Nephron progenitor cell (in vitro differentiated cells): ENCODE data around the gene GMPR.
A peak's percentile ranks its signal among the peaks of the same experiment; 100 is the strongest.

ENCODE experiments used
- DNase-seq: peaks from one replicate; pipeline ENCODE4 v3.0.0; 2021
- H3K27ac Mint-ChIP-seq: 2 replicates; pipeline ENCODE4 v1.8.0; 2021; ENCODE audit warnings: mild to moderate bottlenecking, moderate library complexity, mixed read lengths
- H3K27me3 Mint-ChIP-seq: 2 replicates; pipeline ENCODE4 v1.8.0; 2021; ENCODE audit warnings: mild to moderate bottlenecking, low read depth, mixed read lengths; ENCODE audit not compliant: poor library complexity
- H3K36me3 Mint-ChIP-seq: 2 replicates; pipeline ENCODE4 v1.8.0; 2021; ENCODE audit warnings: low read depth, mixed read lengths
- H3K4me1 Mint-ChIP-seq: 2 replicates; pipeline ENCODE4 v1.8.0; 2021; ENCODE audit warnings: mixed read lengths
- H3K4me3 Mint-ChIP-seq: 2 replicates; pipeline ENCODE4 v1.8.0; 2021; ENCODE audit warnings: mild to moderate bottlenecking, moderate library complexity, mixed read lengths
- H3K9me3 Mint-ChIP-seq: 2 replicates; pipeline ENCODE4 v1.8.0; 2021; ENCODE audit warnings: mild to moderate bottlenecking, moderate library complexity, mixed read lengths
- CTCF ChIP-seq: fragments of 200-600 bp; sonication (generic); IDR thresholded peaks from 2 replicates; pipeline ENCODE4 v1.5.0; 2021; ENCODE audit warnings: antibody characterized with exemption

Gene GMPR

DNA sequence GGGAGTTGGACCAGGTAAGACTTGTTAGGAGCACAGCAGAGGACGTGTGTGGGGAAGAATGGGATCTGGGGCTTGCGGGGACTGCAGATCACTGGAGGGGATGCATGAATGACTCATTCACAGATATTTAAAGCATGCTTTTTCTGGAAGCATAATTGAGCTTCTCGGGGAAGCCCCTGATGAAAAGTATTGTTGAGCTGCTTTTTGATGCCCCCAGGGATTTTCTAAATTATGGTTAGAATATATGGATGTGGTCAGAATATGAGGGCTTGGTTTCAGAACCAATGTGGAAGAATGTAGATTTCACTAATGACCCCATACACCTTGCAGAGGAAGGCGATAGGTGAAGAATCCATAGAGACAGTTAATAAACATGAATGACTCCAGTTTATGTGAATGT, 36.1 kb downstream of the GMPR start:
- no peak for TF ChIP-seq CTCF
- no peak for DNase-seq
- H3K4me1 Mint-ChIP-seq: peaks cover 31% of the 10 kb centered on the region
- no peaks in the 10 kb centered on the region for H3K36me3 Mint-ChIP-seq
- no peak overlapping the region for H3K4me3 Mint-ChIP-seq
- peaks cover 8% of the 10 kb centered on the region for H3K27me3 Mint-ChIP-seq
- H3K27ac Mint-ChIP-seq: no peak overlapping the region
- H3K9me3 Mint-ChIP-seq: no peaks in the 10 kb centered on the region

- no peak overlapping the region for H3K27ac Mint-ChIP-seq
- H3K4me1 Mint-ChIP-seq: peaks cover 36% of the 10 kb centered on the region
- peaks cover 13% of the 10 kb centered on the region for H3K27me3 Mint-ChIP-seq
- no peak for TF ChIP-seq CTCF
- H3K36me3 Mint-ChIP-seq: no peaks in the 10 kb centered on the region
- H3K9me3 Mint-ChIP-seq: no peaks in the 10 kb centered on the region
- no peak for DNase-seq
- H3K4me3 Mint-ChIP-seq: no peak overlapping the region
Measured at GRCh38 chr6:16274885-16275589, 36.6 kb downstream of the GMPR start.

GRCh38 chr6:16277101-16277981, 39.0 kb downstream of the GMPR start:
- peak overlapping the region; percentile 68 for H3K27ac Mint-ChIP-seq

GRCh38 chr6:16278048-16278724, 39.8 kb downstream of the GMPR start:
- TF ChIP-seq CTCF: no peak
- no peaks in the 10 kb centered on the region for H3K9me3 Mint-ChIP-seq
- H3K4me1 Mint-ChIP-seq: peaks cover 36% of the 10 kb centered on the region
- H3K4me3 Mint-ChIP-seq: peak overlapping the region; percentile 24
- H3K27ac Mint-ChIP-seq: peak overlapping the region; percentile 68
- H3K36me3 Mint-ChIP-seq: no peaks in the 10 kb centered on the region
- no peak for DNase-seq
- peaks cover 13% of the 10 kb centered on the region for H3K27me3 Mint-ChIP-seq

More at GRCh38 chr6:16277101-16277981, 39.0 kb downstream of the GMPR start:
- TF ChIP-seq CTCF: peak; percentile 38
- H3K4me1 Mint-ChIP-seq: peaks cover 36% of the 10 kb centered on the region
- DNase-seq: peak; percentile 66
- H3K4me3 Mint-ChIP-seq: peak overlapping the region; percentile 24
- H3K9me3 Mint-ChIP-seq: no peaks in the 10 kb centered on the region
- no peaks in the 10 kb centered on the region for H3K36me3 Mint-ChIP-seq
- peaks cover 13% of the 10 kb centered on the region for H3K27me3 Mint-ChIP-seq

DNA sequence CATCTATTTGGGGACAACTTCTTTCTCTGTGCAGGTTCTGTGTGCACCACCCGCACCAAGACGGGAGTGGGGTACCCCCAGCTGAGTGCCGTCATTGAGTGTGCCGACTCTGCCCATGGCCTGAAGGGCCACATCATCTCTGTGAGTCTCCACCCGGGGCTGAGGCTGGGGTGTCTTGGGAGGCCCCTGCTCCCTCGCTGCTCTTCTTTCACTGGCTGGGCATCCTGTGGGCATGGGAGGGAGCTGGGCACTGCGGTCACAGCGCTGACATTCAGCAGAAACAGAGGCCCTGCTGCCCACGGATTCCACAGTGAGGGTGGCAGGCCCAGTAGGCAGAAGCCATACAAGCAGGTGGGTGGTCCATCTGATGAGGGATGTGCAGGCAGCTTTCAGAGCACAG, 40.4 kb downstream of the GMPR start:
- no peak for DNase-seq
- no peak overlapping the region for H3K4me3 Mint-ChIP-seq
- H3K4me1 Mint-ChIP-seq: peaks cover 36% of the 10 kb centered on the region
- TF ChIP-seq CTCF: no peak
- H3K9me3 Mint-ChIP-seq: no peaks in the 10 kb centered on the region
- no peak overlapping the region for H3K27ac Mint-ChIP-seq
- no peaks in the 10 kb centered on the region for H3K36me3 Mint-ChIP-seq
- H3K27me3 Mint-ChIP-seq: peaks cover 13% of the 10 kb centered on the region
